ENCODE data around the gene KCNIP1.

DNA sequence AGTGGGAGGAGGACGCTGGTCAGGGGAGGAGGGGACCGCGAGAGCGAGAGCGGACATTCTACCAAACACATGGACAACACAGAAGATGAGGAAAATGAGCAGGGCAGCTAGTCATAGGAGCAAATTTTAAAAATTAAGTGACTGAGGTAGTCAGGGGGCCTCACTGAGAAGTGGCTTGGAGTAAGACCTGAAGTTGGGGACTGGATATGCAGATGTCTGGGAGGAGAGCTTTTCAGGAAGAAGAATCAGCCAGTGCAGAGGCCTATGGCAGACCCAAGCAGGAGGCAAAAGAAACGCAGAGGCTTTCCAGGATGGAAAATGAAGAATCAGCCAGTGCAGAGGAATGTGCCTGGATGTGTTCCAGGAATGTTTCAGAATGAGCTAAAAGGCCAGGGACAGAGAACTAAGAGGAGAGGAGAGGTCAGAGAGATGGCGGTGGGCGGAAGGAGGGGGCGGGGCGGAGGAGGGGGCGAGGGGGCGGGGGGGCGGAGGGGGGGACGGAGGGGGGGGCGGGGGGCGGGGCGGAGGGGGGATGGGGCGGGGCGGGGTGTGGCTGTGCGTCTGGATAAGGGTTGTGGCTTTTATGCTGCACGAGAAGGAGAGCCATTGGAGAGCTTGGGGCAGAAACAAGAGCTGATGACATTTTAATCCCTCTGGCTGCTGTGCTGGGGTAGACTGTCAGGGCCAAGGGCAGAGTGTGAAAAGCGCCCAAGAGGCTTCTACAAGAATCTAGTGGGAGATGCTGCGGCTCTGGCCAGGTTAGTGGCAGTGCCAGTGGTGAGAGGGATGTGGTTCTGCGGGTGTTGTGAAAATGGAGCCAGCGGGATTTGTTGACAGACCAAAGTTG is 129.6 kb downstream of the KCNIP1 start:
- TF ChIP-seq, protein P1, sequence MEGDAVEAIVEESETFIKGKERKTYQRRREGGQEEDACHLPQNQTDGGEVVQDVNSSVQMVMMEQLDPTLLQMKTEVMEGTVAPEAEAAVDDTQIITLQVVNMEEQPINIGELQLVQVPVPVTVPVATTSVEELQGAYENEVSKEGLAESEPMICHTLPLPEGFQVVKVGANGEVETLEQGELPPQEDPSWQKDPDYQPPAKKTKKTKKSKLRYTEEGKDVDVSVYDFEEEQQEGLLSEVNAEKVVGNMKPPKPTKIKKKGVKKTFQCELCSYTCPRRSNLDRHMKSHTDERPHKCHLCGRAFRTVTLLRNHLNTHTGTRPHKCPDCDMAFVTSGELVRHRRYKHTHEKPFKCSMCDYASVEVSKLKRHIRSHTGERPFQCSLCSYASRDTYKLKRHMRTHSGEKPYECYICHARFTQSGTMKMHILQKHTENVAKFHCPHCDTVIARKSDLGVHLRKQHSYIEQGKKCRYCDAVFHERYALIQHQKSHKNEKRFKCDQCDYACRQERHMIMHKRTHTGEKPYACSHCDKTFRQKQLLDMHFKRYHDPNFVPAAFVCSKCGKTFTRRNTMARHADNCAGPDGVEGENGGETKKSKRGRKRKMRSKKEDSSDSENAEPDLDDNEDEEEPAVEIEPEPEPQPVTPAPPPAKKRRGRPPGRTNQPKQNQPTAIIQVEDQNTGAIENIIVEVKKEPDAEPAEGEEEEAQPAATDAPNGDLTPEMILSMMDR (conservative IDR thresholded peaks at IDR 0.05; ENCODE audit: low read length): no peak
- no peak for TF ChIP-seq EZH2phosphoT487 (IDR thresholded peaks at IDR 0.05; ENCODE audit: borderline replicate concordance)

Data from Loucy (cell line).